Bronchial epithelial cell (primary cell): ENCODE measurements around the gene PALM2AKAP2. TPM values are rescaled to one million over a fixed set of nuclear protein-coding genes. Genes with fewer than 3 reads are reported as not detected.

Experiments
- DNase-seq: peaks from one replicate; pipeline ENCODE4 v3.0.0-alpha.2; 2010; ENCODE audit warnings: low read depth
- FAIRE-seq: peaks from 2 replicates; lab custom pipeline; 2011; peaks lifted over from hg19 to GRCh38; lab: Jason Lieb, UNC
- H3K27me3 ChIP-seq: 2 replicates; pipeline ENCODE4 v1.5.1; 2011; ENCODE audit warnings: low read length; ENCODE audit not compliant: control insufficient read depth, insufficient read depth
- H3K36me3 ChIP-seq: 2 replicates; pipeline ENCODE4 v1.5.1; 2011; ENCODE audit warnings: low read length; ENCODE audit not compliant: control insufficient read depth, insufficient read depth
- H3K4me3 ChIP-seq: 2 replicates; pipeline ENCODE4 v1.5.1; 2011; ENCODE audit warnings: mild to moderate bottlenecking, low read depth, low read length, control low read depth
- CTCF ChIP-seq: IDR thresholded peaks from 2 replicates; pipeline ENCODE4 v1.5.1; 2011; ENCODE audit warnings: mild to moderate bottlenecking, moderate library complexity, low read length, control low read depth, inconsistent platforms; ENCODE audit not compliant: insufficient read depth, severe bottlenecking
- total RNA-seq: library from RNA; depleted of rRNA; stranded (reverse); fragments of >200 nt; gene quantifications from 2 replicates; pipeline ENCODE4 v1.2.1, GENCODE V29; 2014

Gene PALM2AKAP2
- total RNA-seq, 1 donor from 2014 or later, result 1.3 TPM

- FAIRE-seq (no peak), DNase-seq (no peak)
- TF ChIP-seq CTCF, result no peak
- Histone ChIP-seq H3K36me3 (no peaks in the 10 kb centered on the region), H3K27me3 (peaks cover 2% of the 10 kb centered on the region), H3K4me3 (no peak overlapping the region)
Observed at GRCh38 chr9:109781541-109782197, 1.7 kb downstream of the PALM2AKAP2 start.

- FAIRE-seq (no peak), DNase-seq (no peak)
- H3K27me3 ChIP-seq, result no peaks in the 10 kb centered on the region
- no peak for TF ChIP-seq CTCF
- H3K4me3 ChIP-seq, result no peak overlapping the region
- no peaks in the 10 kb centered on the region for H3K36me3 ChIP-seq
Observed at GRCh38 chr9:109787735-109788134, 7.7 kb downstream of the PALM2AKAP2 start.

- Histone ChIP-seq H3K27me3 (no peaks in the 10 kb centered on the region), H3K4me3 (no peak overlapping the region), H3K36me3 (no peaks in the 10 kb centered on the region)
- no peak for FAIRE-seq
- no peak for TF ChIP-seq CTCF
- DNase-seq, result no peak
Observed at GRCh38 chr9:109789556-109789955, 9.6 kb downstream of the PALM2AKAP2 start.

- Histone ChIP-seq H3K27me3 (no peaks in the 10 kb centered on the region), H3K36me3 (no peaks in the 10 kb centered on the region), H3K4me3 (no peak overlapping the region)
- TF ChIP-seq CTCF, result no peak
- FAIRE-seq, result no peak
- DNase-seq, result no peak
Observed at GRCh38 chr9:109789971-109790370, 10.0 kb downstream of the PALM2AKAP2 start.

GRCh38 chr9:109791003-109791677 is 11.1 kb downstream of the PALM2AKAP2 start:
- FAIRE-seq, result no peak
- TF ChIP-seq CTCF, result no peak

More at GRCh38 chr9:109791003-109791677, 11.1 kb downstream of the PALM2AKAP2 start:
- Histone ChIP-seq H3K36me3 (no peaks in the 10 kb centered on the region), H3K27me3 (no peaks in the 10 kb centered on the region), H3K4me3 (no peak overlapping the region)
- DNase-seq, result no peak
